ENCODE data around the gene RNU5D-1.
A peak's percentile ranks its signal among the peaks of the same experiment; 100 is the strongest.

RNU5D-1 gene

DNA sequence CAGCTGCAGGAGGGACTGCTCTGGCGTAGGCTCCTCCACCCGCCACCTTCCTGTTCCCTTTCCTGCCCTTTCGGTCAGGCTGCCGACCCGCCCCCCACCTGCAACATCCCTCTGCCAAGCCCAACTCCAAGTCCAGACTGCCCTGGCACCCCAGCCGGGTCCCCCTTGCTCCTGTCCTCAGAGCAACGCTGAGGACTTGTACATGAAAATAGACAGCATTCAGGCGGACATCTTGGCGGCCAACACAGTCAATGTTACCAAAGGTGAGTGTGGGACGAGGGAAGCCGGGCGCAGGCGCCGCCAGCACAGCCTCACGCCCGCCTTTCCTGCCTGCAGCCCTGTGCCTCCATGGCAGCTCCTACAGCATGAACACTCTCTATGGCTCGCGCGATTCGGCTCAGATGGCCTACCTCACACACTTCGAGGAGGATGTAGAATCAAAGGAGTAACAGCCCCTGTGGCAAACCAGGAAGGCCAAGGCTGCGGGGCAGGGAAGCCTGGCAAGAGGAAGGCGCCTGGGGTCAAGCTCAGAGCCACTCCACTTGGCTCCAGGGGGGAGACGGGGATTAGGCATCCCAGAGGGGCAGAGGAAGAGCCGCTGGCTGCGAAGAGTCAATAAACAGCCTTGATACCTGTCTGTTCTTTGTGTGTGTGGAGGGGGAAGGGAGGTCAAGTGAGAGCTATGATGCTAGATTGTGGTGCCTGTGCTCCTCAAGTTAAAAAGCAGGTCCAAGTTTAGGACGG is 5.8 kb downstream of the RNU5D-1 start:
- Histone ChIP-seq H3K18ac (ENCODE audit: low read length) (no peak overlapping the region), H3K4me3 (ENCODE audit: low read length) (no peak overlapping the region), H3K4ac (ENCODE audit: low read depth, low read length) (no peak overlapping the region), H3K23ac (ENCODE audit: low read length) (no peak overlapping the region), H3K27ac (ENCODE audit: low read depth, low read length) (no peak overlapping the region), H3K36me3 (ENCODE audit: control insufficient read depth, insufficient read depth, low read length) (no peaks in the 10 kb centered on the region), H3K27me3 (ENCODE audit: insufficient read depth, low read length, poor library complexity) (no peaks in the 10 kb centered on the region), H4K8ac (ENCODE audit: low read depth, low read length) (no peak overlapping the region), H2BK5ac (ENCODE audit: low read length) (no peak overlapping the region), H4K5ac (ENCODE audit: low read length) (no peak overlapping the region), H3K4me1 (ENCODE audit: control insufficient read depth, low read depth, low read length) (no peaks in the 10 kb centered on the region), H3K9ac (ENCODE audit: low read length) (no peak overlapping the region), H3K4me2 (ENCODE audit: low read length) (no peak overlapping the region), H2BK15ac (replicated peaks; ENCODE audit: low read depth) (no peak overlapping the region), H3K79me2 (ENCODE audit: control insufficient read depth, insufficient read depth, low read length) (no peaks in the 10 kb centered on the region), H3K79me1 (ENCODE audit: low read length) (no peaks in the 10 kb centered on the region), H2AK5ac (ENCODE audit: low read length) (no peak overlapping the region), H2BK120ac (ENCODE audit: low read depth, low read length) (no peak overlapping the region), H3K56ac (ENCODE audit: low read length) (no peak overlapping the region)
- WGBS (ENCODE audit: extremely low coverage, insufficient coverage, low lambda C conversion rate), result no CpG with 5 or more reads among the region's 27 CpGs
- no peak for DNase-seq

GRCh38 chr1:44724296-44724954 is 6.5 kb downstream of the RNU5D-1 start:
- H3K56ac ChIP-seq (ENCODE audit: low read length), result no peak overlapping the region
- no peak overlapping the region for H3K4me2 ChIP-seq (ENCODE audit: low read length)
- H3K18ac ChIP-seq (ENCODE audit: low read length), result no peak overlapping the region
- no peak overlapping the region for H4K5ac ChIP-seq (ENCODE audit: low read length)
- DNase-seq, result no peak
- H2AK5ac ChIP-seq (ENCODE audit: low read length), result no peak overlapping the region
- H3K23ac ChIP-seq (ENCODE audit: low read length), result no peak overlapping the region
- H3K4me1 ChIP-seq (ENCODE audit: control insufficient read depth, low read depth, low read length), result no peaks in the 10 kb centered on the region
- H3K36me3 ChIP-seq (ENCODE audit: control insufficient read depth, insufficient read depth, low read length), result no peaks in the 10 kb centered on the region
- H2BK15ac ChIP-seq (replicated peaks; ENCODE audit: low read depth), result no peak overlapping the region
- H3K4me3 ChIP-seq (ENCODE audit: low read length), result no peak overlapping the region
- no peak overlapping the region for H4K8ac ChIP-seq (ENCODE audit: low read depth, low read length)
- no CpG with 5 or more reads among the region's 64 CpGs for WGBS (ENCODE audit: extremely low coverage, insufficient coverage, low lambda C conversion rate)
- no peaks in the 10 kb centered on the region for H3K27me3 ChIP-seq (ENCODE audit: insufficient read depth, low read length, poor library complexity)
- H3K27ac ChIP-seq (ENCODE audit: low read depth, low read length), result no peak overlapping the region
- H3K9ac ChIP-seq (ENCODE audit: low read length), result no peak overlapping the region
- no peaks in the 10 kb centered on the region for H3K79me2 ChIP-seq (ENCODE audit: control insufficient read depth, insufficient read depth, low read length)
- H2BK5ac ChIP-seq (ENCODE audit: low read length), result no peak overlapping the region
- H3K4ac ChIP-seq (ENCODE audit: low read depth, low read length), result no peak overlapping the region
- H2BK120ac ChIP-seq (ENCODE audit: low read depth, low read length), result no peak overlapping the region
- H3K79me1 ChIP-seq (ENCODE audit: low read length), result no peaks in the 10 kb centered on the region

GRCh38 chr1:44723496-44724295 is 7.3 kb downstream of the RNU5D-1 start:
- no CpG with 5 or more reads among the region's 28 CpGs for WGBS (ENCODE audit: extremely low coverage, insufficient coverage, low lambda C conversion rate)
- Histone ChIP-seq H3K79me1 (ENCODE audit: low read length) (no peaks in the 10 kb centered on the region), H3K27me3 (ENCODE audit: insufficient read depth, low read length, poor library complexity) (no peaks in the 10 kb centered on the region), H2AK5ac (ENCODE audit: low read length) (no peak overlapping the region), H3K9ac (ENCODE audit: low read length) (no peak overlapping the region), H4K5ac (ENCODE audit: low read length) (no peak overlapping the region), H3K4me3 (ENCODE audit: low read length) (no peak overlapping the region), H3K4me1 (ENCODE audit: control insufficient read depth, low read depth, low read length) (no peaks in the 10 kb centered on the region), H3K18ac (ENCODE audit: low read length) (no peak overlapping the region), H3K4ac (ENCODE audit: low read depth, low read length) (no peak overlapping the region), H3K36me3 (ENCODE audit: control insufficient read depth, insufficient read depth, low read length) (no peaks in the 10 kb centered on the region), H2BK120ac (ENCODE audit: low read depth, low read length) (no peak overlapping the region), H3K4me2 (ENCODE audit: low read length) (no peak overlapping the region), H2BK15ac (replicated peaks; ENCODE audit: low read depth) (no peak overlapping the region), H3K27ac (ENCODE audit: low read depth, low read length) (no peak overlapping the region), H3K56ac (ENCODE audit: low read length) (no peak overlapping the region), H2BK5ac (ENCODE audit: low read length) (no peak overlapping the region), H3K79me2 (ENCODE audit: control insufficient read depth, insufficient read depth, low read length) (no peaks in the 10 kb centered on the region), H3K23ac (ENCODE audit: low read length) (no peak overlapping the region), H4K8ac (ENCODE audit: low read depth, low read length) (no peak overlapping the region)
- DNase-seq, result no peak

DNA sequence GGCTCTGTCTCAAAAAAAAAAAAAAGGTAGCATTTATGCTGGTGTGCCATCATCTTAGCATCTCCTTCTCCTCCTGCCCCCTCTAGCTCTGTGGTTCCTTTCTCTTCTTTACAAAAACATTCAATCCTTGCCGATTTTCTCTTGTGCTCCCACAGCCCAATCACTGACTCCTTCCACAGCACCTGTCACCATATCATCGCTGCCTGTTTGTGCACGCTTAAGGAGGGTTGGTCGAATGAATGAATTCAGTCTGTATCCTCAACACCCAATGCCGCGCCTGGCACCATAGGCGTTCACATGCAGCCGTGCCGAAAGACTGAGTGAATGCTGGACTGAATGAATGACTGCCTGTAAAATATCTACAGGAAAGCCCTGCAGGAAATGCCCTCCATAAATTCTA is 7.9 kb downstream of the RNU5D-1 start:
- no peaks in the 10 kb centered on the region for H3K4me1 ChIP-seq (ENCODE audit: control insufficient read depth, low read depth, low read length)
- no peak overlapping the region for H2BK15ac ChIP-seq (replicated peaks; ENCODE audit: low read depth)
- no peak overlapping the region for H3K9ac ChIP-seq (ENCODE audit: low read length)
- no peak overlapping the region for H3K4me3 ChIP-seq (ENCODE audit: low read length)
- H2BK5ac ChIP-seq (ENCODE audit: low read length), result no peak overlapping the region
- no peak overlapping the region for H3K27ac ChIP-seq (ENCODE audit: low read depth, low read length)
- no peaks in the 10 kb centered on the region for H3K79me1 ChIP-seq (ENCODE audit: low read length)
- H3K18ac ChIP-seq (ENCODE audit: low read length), result no peak overlapping the region
- H3K4me2 ChIP-seq (ENCODE audit: low read length), result no peak overlapping the region
- no peak for DNase-seq
- WGBS (ENCODE audit: extremely low coverage, insufficient coverage, low lambda C conversion rate), result no CpG with 5 or more reads among the region's 9 CpGs
- H2AK5ac ChIP-seq (ENCODE audit: low read length), result no peak overlapping the region
- no peak overlapping the region for H3K56ac ChIP-seq (ENCODE audit: low read length)
- no peaks in the 10 kb centered on the region for H3K79me2 ChIP-seq (ENCODE audit: control insufficient read depth, insufficient read depth, low read length)
- no peak overlapping the region for H4K8ac ChIP-seq (ENCODE audit: low read depth, low read length)
- no peaks in the 10 kb centered on the region for H3K36me3 ChIP-seq (ENCODE audit: control insufficient read depth, insufficient read depth, low read length)
- no peak overlapping the region for H3K23ac ChIP-seq (ENCODE audit: low read length)
- no peaks in the 10 kb centered on the region for H3K27me3 ChIP-seq (ENCODE audit: insufficient read depth, low read length, poor library complexity)
- no peak overlapping the region for H4K5ac ChIP-seq (ENCODE audit: low read length)
- H3K4ac ChIP-seq (ENCODE audit: low read depth, low read length), result no peak overlapping the region
- no peak overlapping the region for H2BK120ac ChIP-seq (ENCODE audit: low read depth, low read length)

DNA sequence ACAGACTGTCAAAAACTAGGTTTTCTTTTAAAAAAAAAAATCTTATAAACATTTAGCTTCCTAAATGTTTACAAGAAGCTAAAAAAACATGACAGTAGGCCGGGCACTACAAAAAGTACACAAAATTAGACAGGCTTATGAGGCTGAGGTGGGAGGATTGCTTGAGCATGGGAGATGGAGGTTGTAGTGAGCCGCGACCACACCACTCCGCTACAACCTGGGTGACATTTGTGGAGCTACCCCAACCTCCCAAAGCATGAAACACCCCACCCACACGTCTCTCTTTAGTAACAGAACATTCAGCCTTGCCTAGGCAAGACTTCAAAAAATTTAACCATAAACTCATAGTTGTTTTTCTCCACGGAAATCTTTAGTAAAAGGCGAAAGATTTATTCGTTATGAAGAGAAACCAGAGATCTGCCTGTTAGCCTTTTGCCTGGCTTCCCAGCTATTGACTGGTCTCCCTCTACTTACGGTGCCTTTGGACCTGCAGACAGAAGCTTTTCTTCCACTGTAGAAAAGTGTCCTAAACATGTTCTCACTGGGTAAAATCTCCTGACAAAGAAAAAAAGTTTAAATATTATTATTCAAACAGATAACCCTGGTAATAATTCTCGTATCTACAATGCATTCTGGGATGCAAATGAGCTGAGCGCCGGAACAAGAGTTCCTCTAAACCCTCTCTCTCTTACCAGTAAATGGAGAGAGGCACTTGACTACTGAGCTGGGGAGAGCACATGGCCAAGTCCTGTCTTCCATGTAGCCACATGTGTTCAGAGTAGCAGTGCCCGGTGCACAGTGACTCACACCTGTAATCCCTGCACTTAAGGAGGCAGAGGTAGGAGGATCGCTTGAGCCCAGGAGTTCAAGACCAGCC is 9.2 kb downstream of the RNU5D-1 start:
- no peak overlapping the region for H4K8ac ChIP-seq (ENCODE audit: low read depth, low read length)
- H2BK15ac ChIP-seq (replicated peaks; ENCODE audit: low read depth), result no peak overlapping the region
- no peaks in the 10 kb centered on the region for H3K79me1 ChIP-seq (ENCODE audit: low read length)
- H3K18ac ChIP-seq (ENCODE audit: low read length), result no peak overlapping the region
- peak overlapping the region; percentile 77 for H2BK5ac ChIP-seq (ENCODE audit: low read length)
- H3K4me1 ChIP-seq (ENCODE audit: control insufficient read depth, low read depth, low read length), result no peaks in the 10 kb centered on the region
- H4K5ac ChIP-seq (ENCODE audit: low read length), result no peak overlapping the region
- H3K23ac ChIP-seq (ENCODE audit: low read length), result no peak overlapping the region
- no peak overlapping the region for H3K9ac ChIP-seq (ENCODE audit: low read length)
- no peak overlapping the region for H3K4me2 ChIP-seq (ENCODE audit: low read length)
- H3K27me3 ChIP-seq (ENCODE audit: insufficient read depth, low read length, poor library complexity), result no peaks in the 10 kb centered on the region
- H3K56ac ChIP-seq (ENCODE audit: low read length), result no peak overlapping the region
- no peaks in the 10 kb centered on the region for H3K79me2 ChIP-seq (ENCODE audit: control insufficient read depth, insufficient read depth, low read length)
- H3K4me3 ChIP-seq (ENCODE audit: low read length), result no peak overlapping the region
- no peak overlapping the region for H2BK120ac ChIP-seq (ENCODE audit: low read depth, low read length)
- no CpG with 5 or more reads among the region's 14 CpGs for WGBS (ENCODE audit: extremely low coverage, insufficient coverage, low lambda C conversion rate)
- peak; percentile 97 for DNase-seq
- no peak overlapping the region for H3K27ac ChIP-seq (ENCODE audit: low read depth, low read length)
- H3K4ac ChIP-seq (ENCODE audit: low read depth, low read length), result no peak overlapping the region
- no peak overlapping the region for H2AK5ac ChIP-seq (ENCODE audit: low read length)
- H3K36me3 ChIP-seq (ENCODE audit: control insufficient read depth, insufficient read depth, low read length), result no peaks in the 10 kb centered on the region

Data from mesendoderm (in vitro differentiated cells).